Epithelial cell of proximal tubule (primary cell): ENCODE measurements around the gene OSBP2. TPM values are rescaled to one million over a fixed set of nuclear protein-coding genes. Genes with fewer than 3 reads are reported as not detected.

ENCODE experiments used
- DNase-seq: peaks from one replicate; pipeline ENCODE4 v3.0.0-alpha.2; 2011; ENCODE audit warnings: low read depth
- H3K4me3 ChIP-seq: 2 replicates; pipeline ENCODE4 v1.5.1; 2011; ENCODE audit warnings: low read depth, mild to moderate bottlenecking, low read length
- CTCF ChIP-seq: conservative IDR thresholded peaks from 2 replicates; pipeline ENCODE4 v1.5.1; 2012; ENCODE audit warnings: low read depth, mild to moderate bottlenecking, low read length
- total RNA-seq: library from RNA; depleted of rRNA; stranded (reverse); fragments of >200 nt; gene quantifications from 2 replicates; pipeline ENCODE4 v1.2.3, GENCODE V29; 2015

The OSBP2 gene
- total RNA-seq, 1 donor from 2014 or later, result 1.3 TPM

- DNase-seq, result no peak
- TF ChIP-seq CTCF, result no peak
- no peak overlapping the region for H3K4me3 ChIP-seq
Measured at GRCh38 chr22:30884211-30885000, 189.7 kb downstream of the OSBP2 start.

GRCh38 chr22:30885001-30885366 is 190.3 kb downstream of the OSBP2 start:
- no peak for TF ChIP-seq CTCF
- DNase-seq, result no peak
- H3K4me3 ChIP-seq, result no peak overlapping the region

- no peak for TF ChIP-seq CTCF
- DNase-seq, result no peak
- H3K4me3 ChIP-seq, result no peak overlapping the region
Measured at GRCh38 chr22:30885591-30885990, 190.9 kb downstream of the OSBP2 start.

DNA sequence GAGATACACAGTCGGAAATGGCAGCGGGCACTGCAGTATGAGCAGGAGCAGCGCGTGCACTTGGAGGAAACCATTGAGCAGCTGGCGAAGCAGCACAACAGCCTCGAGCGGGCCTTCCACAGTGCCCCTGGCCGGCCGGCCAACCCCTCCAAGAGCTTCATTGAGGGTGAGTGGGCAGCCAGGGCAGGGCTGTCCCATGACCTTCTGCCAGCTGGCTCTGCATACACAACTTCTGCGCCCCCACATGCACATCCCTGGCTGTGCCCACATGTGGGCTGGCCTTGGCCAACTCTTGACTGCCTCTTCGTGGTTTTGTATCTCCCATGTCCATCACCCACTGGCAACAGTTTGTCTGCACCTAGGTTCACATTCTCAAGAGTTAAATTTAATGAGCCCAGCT is 192.8 kb downstream of the OSBP2 start:
- H3K4me3 ChIP-seq, result no peak overlapping the region
- no peak for DNase-seq
- no peak for TF ChIP-seq CTCF

DNA sequence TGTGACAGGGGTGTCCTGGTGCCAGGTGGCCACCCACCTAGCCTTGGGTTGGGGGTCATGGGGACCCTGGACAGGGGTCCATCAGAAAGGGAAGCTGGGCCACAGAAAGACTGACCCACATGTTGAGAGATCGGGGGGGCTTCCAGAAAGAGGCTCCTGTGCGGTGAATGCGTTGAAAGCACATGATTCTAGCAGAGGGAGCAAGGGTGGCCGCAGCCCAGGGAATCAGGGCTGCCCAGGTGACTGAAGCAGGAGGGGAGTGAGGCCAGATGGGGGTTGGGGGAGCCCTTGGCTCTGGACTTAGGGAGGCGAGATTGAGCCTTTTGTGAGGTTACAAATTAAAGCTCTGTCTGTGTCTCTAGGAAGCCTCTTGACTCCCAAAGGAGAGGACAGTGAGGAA is 193.2 kb downstream of the OSBP2 start:
- no peak for DNase-seq
- H3K4me3 ChIP-seq, result no peak overlapping the region
- no peak for TF ChIP-seq CTCF

DNA sequence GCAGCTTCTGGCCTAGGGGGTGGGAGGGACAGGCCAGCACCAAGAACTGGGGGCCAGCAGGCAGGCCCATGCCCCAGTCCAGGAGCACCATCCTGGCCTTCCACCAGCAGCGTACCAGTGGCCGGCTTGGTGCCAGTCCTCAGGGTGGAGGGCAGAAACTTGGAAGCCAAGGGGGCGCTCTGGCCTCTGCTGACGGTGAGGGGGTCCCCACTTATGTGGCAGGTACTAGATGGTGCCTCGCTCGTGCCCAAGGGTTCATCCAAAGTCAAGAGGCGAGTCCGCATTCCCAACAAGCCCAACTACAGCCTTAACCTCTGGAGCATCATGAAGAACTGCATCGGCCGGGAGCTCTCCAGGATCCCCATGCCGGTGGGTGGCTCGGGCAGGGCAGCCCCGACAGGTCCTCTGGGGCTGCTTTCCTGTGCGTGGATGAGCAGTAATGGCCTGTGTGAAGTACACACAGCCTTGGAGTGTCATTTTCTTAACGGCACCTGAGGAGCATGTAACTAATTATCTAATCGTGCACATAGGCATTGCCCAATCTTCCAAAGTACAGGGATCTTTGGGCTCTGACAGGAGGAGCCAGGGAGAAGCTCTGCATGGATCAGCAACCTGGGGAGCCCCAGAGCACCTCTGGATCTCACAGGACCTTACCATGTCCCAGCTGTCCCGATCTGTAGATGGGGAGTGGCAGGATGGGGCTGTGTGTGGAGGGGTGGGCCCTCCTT is 194.8 kb downstream of the OSBP2 start:
- no peak for TF ChIP-seq CTCF
- DNase-seq, result no peak
- no peak overlapping the region for H3K4me3 ChIP-seq
